Ascending aorta (tissue), 2 donors: ENCODE results near the gene BRD4. TPM values are rescaled to one million over a fixed set of nuclear protein-coding genes. Genes with fewer than 3 reads are reported as not detected.
A peak's percentile ranks its signal among the peaks of the same experiment; 100 is the strongest.

Experiments used
- DNase-seq, 2 donors: peaks; one replicate each; pipeline ENCODE4 v3.0.0-alpha.2; 2019; ENCODE audit warnings: low spot score in 2 of 2
- H3K27ac ChIP-seq, 2 donors: fragments of 200-600 bp; sonication (generic); one replicate each; pipeline ENCODE4 v1.5.1; 2016 to 2017; ENCODE audit warnings: mild to moderate bottlenecking in 1 of 2
- H3K27me3 ChIP-seq: fragments of 200-600 bp; sonication (generic); one replicate; pipeline ENCODE4 v1.5.1; 2017
- H3K36me3 ChIP-seq, 2 donors: fragments of 200-600 bp; sonication (generic); one replicate each; pipeline ENCODE4 v1.5.1; 2016
- H3K4me1 ChIP-seq, 2 donors: fragments of 200-600 bp; sonication (generic); one replicate each; pipeline ENCODE4 v1.5.1; 2016 to 2017; ENCODE audit warnings: mild to moderate bottlenecking in 1 of 2
- H3K4me3 ChIP-seq, 2 donors: fragments of 200-600 bp; sonication (generic); one replicate each; pipeline ENCODE4 v1.5.1; 2016 to 2017; ENCODE audit warnings: mild to moderate bottlenecking in 1 of 2
- H3K9me3 ChIP-seq, 2 donors: fragments of 200-600 bp; sonication (generic); one replicate each; pipeline ENCODE4 v1.5.1; 2016
- CTCF ChIP-seq, 3 experiments: fragments of 200-600 bp in 2 of 3; fragments of 450-650 bp in 1 of 3; sonication (generic) in 2 of 3; IDR thresholded peaks; one replicate each; pipeline ENCODE4 v1.5.1; 2016 to 2019; ENCODE audit warnings: antibody characterized with exemption in 3 of 3, mild to moderate bottlenecking in 1 of 3, moderate library complexity in 1 of 3
- intact Hi-C: fragments of 100-400 bp; cut with DNase I; formaldehyde crosslinking; loops from one replicate; pipeline ENCODE4 v1.15.1; 2023
- total RNA-seq: library from RNA; depleted of rRNA; stranded (reverse); fragments of >200 nt; gene quantifications from one replicate; pipeline ENCODE4 v1.1.0, GENCODE V29; 2016

BRD4 gene
- total RNA-seq, 1 donor from 2014 or later = 55.3 TPM

- Histone ChIP-seq H3K4me3 (peak overlapping the region; percentile 97 to 98), H3K27ac (peak overlapping the region; percentile 94 to 98), H3K9me3 (no peaks in the 10 kb centered on the region), H3K4me1 (peaks cover 13 to 62% of the 10 kb centered on the region in 2 donors), H3K36me3 (no peaks in the 10 kb centered on the region), H3K27me3 (no peaks in the 10 kb centered on the region)
- DNase-seq = no peak
- TF ChIP-seq CTCF (IDR thresholded peaks at IDR 0.05) = no peak
- intact Hi-C loops = loop anchor here (2.0 to 5.0 kb wide), 5 partner anchors 47 to 224 kb away; partner anchors contain the start of genes AKAP8 and SYDE1
These were observed 674 bp downstream of the BRD4 start for GRCh38 chr19:15331419-15332310.

- Histone ChIP-seq H3K27me3 (no peaks in the 10 kb centered on the region), H3K9me3 (no peaks in the 10 kb centered on the region), H3K27ac (peak overlapping the region; percentile 94 to 98), H3K4me1 (peaks cover 10 to 64% of the 10 kb centered on the region in 2 donors), H3K4me3 (peak overlapping the region; percentile 97 to 98), H3K36me3 (no peaks in the 10 kb centered on the region)
- intact Hi-C loops = loop anchor here (2.0 to 5.0 kb wide), 4 partner anchors 66 to 224 kb away; partner anchors contain the start of gene SYDE1
- TF ChIP-seq CTCF (IDR thresholded peaks at IDR 0.05) = no peak
- peak in 1 of 2 donors; percentile 76 for DNase-seq
These were observed 1.4 kb downstream of the BRD4 start for GRCh38 chr19:15330801-15331418.

- intact Hi-C loops = loop anchor here (5.0 kb wide), 1 partner anchor 46 kb away; no protein-coding TSS in a partner anchor
- Histone ChIP-seq H3K9me3 (no peaks in the 10 kb centered on the region), H3K27ac (no peak overlapping the region), H3K4me1 (peaks cover 18 to 78% of the 10 kb centered on the region in 2 donors), H3K36me3 (no peaks in the 10 kb centered on the region), H3K27me3 (no peaks in the 10 kb centered on the region), H3K4me3 (no peak overlapping the region)
- DNase-seq = no peak
- no peak for TF ChIP-seq CTCF (IDR thresholded peaks at IDR 0.05)
These were observed 4.0 kb downstream of the BRD4 start for GRCh38 chr19:15328312-15328711.

- peaks cover 11 to 92% of the 10 kb centered on the region in 2 donors for H3K4me1 ChIP-seq
- peak overlapping the region in 1 of 2 donors; percentile 34 for H3K4me3 ChIP-seq
These were observed 7.4 kb downstream of the BRD4 start for GRCh38 chr19:15324791-15325519.

More at GRCh38 chr19:15324791-15325519, 7.4 kb downstream of the BRD4 start:
- intact Hi-C loops = loop anchor here (5.0 kb wide), 1 partner anchor 43 kb away; no protein-coding TSS in a partner anchor
- no peak for DNase-seq
- TF ChIP-seq CTCF (IDR thresholded peaks at IDR 0.05) = peak in 1 of 3 experiments; percentile 12
- H3K27ac ChIP-seq = peak overlapping the region; percentile 68 to 74
- no peaks in the 10 kb centered on the region for H3K9me3 ChIP-seq
- H3K27me3 ChIP-seq = no peaks in the 10 kb centered on the region
- H3K36me3 ChIP-seq = no peaks in the 10 kb centered on the region
